Muscle layer of duodenum (tissue), 2 donors: ENCODE data around the gene SULT1C3.
A peak's percentile ranks its signal among the peaks of the same experiment; 100 is the strongest.

Experiments
- H3K27ac ChIP-seq: one replicate; pipeline ENCODE4 v1.7.0; 2013; ENCODE audit warnings: mild to moderate bottlenecking, low read length
- H3K27me3 ChIP-seq: one replicate; pipeline ENCODE4 v1.7.0; 2013; ENCODE audit warnings: low read depth, mild to moderate bottlenecking, control low read depth, low read length
- H3K36me3 ChIP-seq, 2 donors: one replicate each; pipeline ENCODE4 v1.7.0; 2013; ENCODE audit warnings: low read length in 2 of 2, control low read depth in 1 of 2, mild to moderate bottlenecking in 1 of 2; ENCODE audit not compliant: insufficient read depth in 2 of 2, control insufficient read depth in 1 of 2
- H3K4me1 ChIP-seq, 2 donors: one replicate each; pipeline ENCODE4 v1.7.0; 2013; ENCODE audit warnings: low read length in 2 of 2, mild to moderate bottlenecking in 2 of 2, control low read depth in 1 of 2, moderate library complexity in 1 of 2; ENCODE audit not compliant: insufficient read depth in 2 of 2, control insufficient read depth in 1 of 2
- H3K4me3 ChIP-seq, 2 donors: one replicate each; pipeline ENCODE4 v1.7.0; 2013; ENCODE audit warnings: low read length in 2 of 2, low read depth in 1 of 2, mild to moderate bottlenecking in 1 of 2
- H3K9me3 ChIP-seq, 2 donors: one replicate each; pipeline ENCODE4 v1.7.0; 2013; ENCODE audit warnings: low read length in 2 of 2, control low read depth in 1 of 2, mild to moderate bottlenecking in 1 of 2; ENCODE audit not compliant: control insufficient read depth in 1 of 2
- donor health status: healthy.

The SULT1C3 gene

DNA sequence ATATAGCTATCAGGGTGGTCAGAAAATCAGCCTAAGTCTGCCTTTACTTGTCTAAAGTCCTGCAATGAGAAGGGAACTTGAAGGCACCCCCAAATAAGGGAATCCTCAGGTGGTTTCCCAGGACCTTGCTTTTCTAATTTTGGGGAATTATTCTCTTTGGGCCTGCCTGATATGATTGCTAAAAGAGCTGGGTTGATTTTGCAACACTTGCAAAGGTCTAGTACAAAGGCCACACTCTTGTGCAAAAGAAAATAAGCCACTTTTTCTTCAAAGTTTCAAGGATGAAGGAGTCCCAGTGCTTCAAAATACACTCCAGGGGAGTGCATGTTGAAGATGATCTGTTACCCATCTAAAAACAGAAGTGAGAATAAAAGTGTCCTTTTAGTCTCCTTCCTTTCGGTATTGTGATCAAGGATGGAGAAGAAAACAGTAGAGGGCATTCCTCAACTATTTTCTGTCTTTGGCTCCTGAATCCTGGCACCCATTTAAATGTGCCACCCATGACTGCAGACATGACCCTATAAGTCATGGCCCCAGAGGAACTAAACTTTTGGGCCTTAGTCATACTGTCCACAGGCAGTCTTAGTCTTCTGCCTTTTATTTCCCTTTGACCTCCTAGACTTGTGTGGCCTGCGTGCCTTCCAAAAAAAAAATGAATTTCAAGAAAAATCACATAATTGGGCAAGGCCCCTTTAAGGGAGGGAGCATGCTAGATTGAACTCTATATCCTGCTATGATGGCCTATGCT lies 5.1 kb downstream of the SULT1C3 start:
- Histone ChIP-seq H3K27me3 (no peaks in the 10 kb centered on the region), H3K27ac (peak overlapping the region; percentile 16), H3K4me3 (no peak overlapping the region), H3K36me3 (no peaks in the 10 kb centered on the region), H3K4me1 (no peaks in the 10 kb centered on the region), H3K9me3 (no peaks in the 10 kb centered on the region)

DNA sequence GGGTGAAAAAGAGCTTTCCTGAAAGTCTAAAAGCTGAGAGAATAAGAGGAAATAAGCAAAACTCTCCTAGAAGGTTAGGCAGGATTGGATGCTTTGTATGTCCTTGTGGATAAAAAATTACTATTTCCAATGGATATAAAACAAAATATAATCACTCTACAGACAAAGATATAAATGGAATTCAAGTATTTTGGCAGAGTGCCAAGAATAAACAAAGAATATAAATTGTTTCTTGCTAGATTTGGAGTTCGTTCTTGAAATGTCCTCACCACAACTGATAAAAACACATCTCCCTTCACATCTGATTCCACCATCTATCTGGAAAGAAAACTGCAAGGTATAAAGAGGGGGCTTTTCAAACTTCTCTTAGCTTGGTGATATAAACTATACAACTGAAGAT lies 13.3 kb downstream of the SULT1C3 start:
- H3K4me3 ChIP-seq: no peak overlapping the region
- H3K27ac ChIP-seq: no peak overlapping the region
- no peaks in the 10 kb centered on the region for H3K9me3 ChIP-seq
- no peaks in the 10 kb centered on the region for H3K36me3 ChIP-seq
- no peaks in the 10 kb centered on the region for H3K4me1 ChIP-seq
- no peaks in the 10 kb centered on the region for H3K27me3 ChIP-seq

DNA sequence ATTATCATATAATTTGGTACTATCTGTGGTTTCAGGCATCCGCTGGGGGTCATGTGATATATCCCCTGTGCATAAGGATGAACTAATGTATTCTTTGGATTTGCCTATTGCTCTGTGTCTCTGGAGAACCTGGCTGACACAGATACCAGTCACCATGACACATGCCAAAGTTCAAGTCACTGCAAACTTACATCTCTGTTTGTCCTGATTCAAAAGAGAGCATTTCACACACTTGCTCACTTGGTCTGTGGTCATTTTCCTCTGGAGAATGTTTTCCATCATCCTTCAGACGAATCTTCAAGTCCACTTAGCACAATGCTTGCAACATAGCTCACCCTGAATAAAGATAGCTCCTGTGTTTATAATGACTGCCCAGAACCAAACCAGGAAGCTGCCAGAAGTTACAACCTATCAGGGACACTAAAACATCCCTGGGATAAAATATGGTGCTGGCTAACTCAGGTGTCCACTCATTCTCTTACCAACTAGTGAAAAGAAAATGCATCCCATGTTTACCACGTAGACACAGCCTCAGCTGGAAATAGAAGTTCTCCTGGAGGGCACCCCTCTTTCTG lies 18.1 kb downstream of the SULT1C3 start:
- no peak overlapping the region for H3K27ac ChIP-seq
- no peaks in the 10 kb centered on the region for H3K36me3 ChIP-seq
- H3K4me3 ChIP-seq: no peak overlapping the region
- H3K27me3 ChIP-seq: no peaks in the 10 kb centered on the region
- H3K9me3 ChIP-seq: no peaks in the 10 kb centered on the region
- H3K4me1 ChIP-seq: no peaks in the 10 kb centered on the region

DNA sequence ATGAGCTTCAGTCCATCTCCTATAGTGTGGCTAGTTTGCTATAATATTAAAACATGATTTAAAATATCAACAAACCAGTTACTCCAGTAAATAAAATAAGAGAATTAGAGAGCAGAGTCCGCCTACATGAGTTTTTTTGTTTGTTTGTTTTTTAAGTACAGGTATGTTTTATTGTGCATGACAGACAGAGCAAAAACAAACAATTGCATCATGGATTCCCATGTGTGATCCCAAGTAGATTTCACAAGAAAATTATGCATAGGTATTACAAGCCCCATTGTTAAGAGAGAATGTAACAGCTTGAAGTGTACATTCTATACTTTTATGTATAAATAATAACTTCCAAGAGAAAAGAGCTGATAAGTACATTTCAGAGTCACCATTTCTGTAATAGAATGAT lies 21.0 kb downstream of the SULT1C3 start:
- Histone ChIP-seq H3K36me3 (no peaks in the 10 kb centered on the region), H3K4me3 (no peak overlapping the region), H3K27ac (no peak overlapping the region), H3K27me3 (no peaks in the 10 kb centered on the region), H3K4me1 (no peaks in the 10 kb centered on the region), H3K9me3 (no peaks in the 10 kb centered on the region)

DNA sequence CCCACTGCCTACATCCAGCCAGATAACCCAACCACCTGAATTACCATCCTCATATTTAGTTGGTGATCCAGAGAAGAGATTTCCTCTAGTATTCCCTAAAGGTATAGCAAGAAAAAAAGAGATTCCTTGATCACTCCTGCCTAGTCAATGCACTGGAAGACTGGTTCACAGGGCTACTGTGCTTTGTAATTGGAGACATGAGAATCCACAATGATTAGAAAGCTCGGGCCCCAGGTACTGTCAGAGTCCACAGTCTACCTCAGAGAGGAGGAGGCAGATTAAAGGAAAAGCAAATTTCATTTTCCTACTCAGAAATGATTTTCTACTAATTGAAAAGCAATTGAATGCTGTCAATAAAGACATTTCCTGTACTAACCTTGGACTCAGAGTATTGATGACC lies 22.3 kb downstream of the SULT1C3 start:
- no peaks in the 10 kb centered on the region for H3K4me1 ChIP-seq
- no peak overlapping the region for H3K4me3 ChIP-seq
- H3K27me3 ChIP-seq: no peaks in the 10 kb centered on the region
- no peak overlapping the region for H3K27ac ChIP-seq
- H3K9me3 ChIP-seq: no peaks in the 10 kb centered on the region
- no peaks in the 10 kb centered on the region for H3K36me3 ChIP-seq

DNA sequence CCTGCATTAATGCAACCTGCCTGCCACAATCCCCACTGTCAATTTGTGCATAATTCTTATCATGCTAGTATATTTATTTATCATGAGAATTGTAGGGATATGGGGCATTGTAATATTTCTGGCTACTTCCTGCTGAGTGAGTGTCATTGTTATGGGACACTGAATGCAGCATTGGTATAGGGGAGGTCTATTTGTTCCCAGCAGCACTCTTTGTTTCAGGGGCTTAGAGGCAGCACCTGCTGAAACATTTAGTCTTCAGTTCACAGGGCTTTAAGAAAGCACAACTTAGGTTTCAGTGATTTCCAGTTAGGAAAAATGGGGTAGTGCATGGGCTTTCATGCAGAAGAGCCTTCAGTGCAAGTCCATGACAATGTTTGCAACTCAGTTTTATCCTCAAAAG lies 23.6 kb downstream of the SULT1C3 start:
- Histone ChIP-seq H3K27ac (no peak overlapping the region), H3K27me3 (no peaks in the 10 kb centered on the region), H3K4me1 (peaks cover 6 to 10% of the 10 kb centered on the region in 2 donors)

DNA sequence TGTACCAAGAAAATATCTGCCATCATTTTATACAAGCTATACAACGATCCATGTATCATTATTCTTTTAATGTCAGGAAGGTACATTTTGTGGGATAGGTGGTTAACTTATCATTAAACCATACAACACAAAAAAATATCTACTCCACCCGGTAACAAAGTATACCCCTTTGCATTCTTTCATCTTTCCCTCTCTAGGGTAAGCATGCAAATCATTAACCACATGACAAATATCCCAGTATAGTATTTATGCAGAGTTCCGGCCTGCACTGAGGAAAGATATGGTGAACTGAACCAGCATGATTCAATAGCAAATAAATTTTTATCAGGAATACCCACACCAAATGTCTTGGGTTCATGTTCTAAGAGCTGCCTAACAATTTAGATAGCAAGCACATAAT lies 26.4 kb downstream of the SULT1C3 start:
- H3K27ac ChIP-seq: peak overlapping the region; percentile 11
- no peaks in the 10 kb centered on the region for H3K36me3 ChIP-seq
- H3K4me3 ChIP-seq: no peak overlapping the region
- no peaks in the 10 kb centered on the region for H3K9me3 ChIP-seq
- no peaks in the 10 kb centered on the region for H3K27me3 ChIP-seq
- peaks cover 7 to 14% of the 10 kb centered on the region in 2 donors for H3K4me1 ChIP-seq

More for the DNA sequence above, 23.6 kb downstream of the SULT1C3 start:
- Histone ChIP-seq H3K9me3 (no peaks in the 10 kb centered on the region), H3K36me3 (no peaks in the 10 kb centered on the region), H3K4me3 (no peak overlapping the region)

DNA sequence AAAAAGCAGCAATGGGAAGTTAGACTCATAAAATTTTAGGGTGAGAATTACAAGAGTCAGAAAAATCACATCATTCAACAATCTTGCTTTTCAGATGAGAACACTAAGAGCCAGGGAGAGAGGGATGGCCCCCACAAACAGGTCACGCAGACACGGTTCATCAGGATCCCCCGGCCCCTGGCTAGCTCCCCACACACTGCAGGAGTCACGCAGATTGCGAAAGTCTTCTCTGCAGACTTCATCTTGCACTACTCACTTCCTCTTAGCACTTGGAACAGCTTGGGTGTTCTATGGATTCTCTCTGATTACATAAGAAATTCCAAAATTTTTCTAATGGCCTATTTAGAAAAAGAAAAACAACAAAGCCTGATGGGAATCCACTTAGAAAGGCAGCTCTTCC lies 27.3 kb downstream of the SULT1C3 start:
- Histone ChIP-seq H3K36me3 (no peaks in the 10 kb centered on the region), H3K27me3 (no peaks in the 10 kb centered on the region), H3K9me3 (no peaks in the 10 kb centered on the region), H3K4me3 (no peak overlapping the region), H3K27ac (peak overlapping the region; percentile 50), H3K4me1 (peaks cover 7 to 19% of the 10 kb centered on the region in 2 donors)

DNA sequence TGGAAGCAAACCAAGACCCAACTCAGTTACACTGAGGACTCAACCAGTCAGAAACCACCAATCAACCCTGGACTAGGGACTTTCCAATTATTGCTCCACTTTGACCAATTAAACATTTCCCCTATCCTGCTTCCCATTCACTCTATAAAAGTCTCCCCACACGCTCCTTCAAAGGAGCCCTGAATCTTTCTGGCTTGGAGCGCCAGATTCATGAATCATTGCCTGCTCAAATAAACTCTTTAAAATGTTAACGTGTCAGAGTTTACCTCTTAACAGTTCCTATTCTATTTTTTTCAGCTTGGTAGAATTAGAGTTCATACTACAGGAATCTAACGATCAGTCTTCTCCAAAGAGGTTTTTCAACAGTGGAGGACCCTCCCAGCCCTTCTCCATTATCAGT lies 28.2 kb downstream of the SULT1C3 start:
- peaks cover 7 to 19% of the 10 kb centered on the region in 2 donors for H3K4me1 ChIP-seq
- no peaks in the 10 kb centered on the region for H3K9me3 ChIP-seq
- H3K4me3 ChIP-seq: no peak overlapping the region
- no peaks in the 10 kb centered on the region for H3K27me3 ChIP-seq
- peak overlapping the region; percentile 50 for H3K27ac ChIP-seq
- H3K36me3 ChIP-seq: no peaks in the 10 kb centered on the region

DNA sequence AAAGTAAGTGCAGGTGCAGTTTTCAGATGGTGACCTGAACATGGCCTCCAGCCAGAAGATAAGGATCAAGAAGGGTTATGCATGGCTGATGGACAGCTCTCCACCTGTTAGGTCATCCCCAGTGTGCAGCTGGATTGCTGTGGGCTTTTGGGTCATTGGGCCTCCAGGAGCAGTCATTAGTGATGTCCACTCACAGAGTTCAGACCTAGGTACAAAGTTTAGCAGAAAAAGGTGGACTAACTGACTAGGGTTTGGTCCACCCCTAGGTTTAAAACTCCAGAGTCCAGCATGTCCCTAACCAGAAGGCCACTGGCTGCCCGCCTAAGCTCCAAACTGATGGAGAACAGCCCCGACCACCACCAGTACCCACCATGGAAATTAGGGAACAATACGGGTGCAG lies 30.6 kb downstream of the SULT1C3 start:
- peaks cover 7 to 19% of the 10 kb centered on the region in 2 donors for H3K4me1 ChIP-seq
- no peaks in the 10 kb centered on the region for H3K9me3 ChIP-seq
- H3K27me3 ChIP-seq: no peaks in the 10 kb centered on the region
- no peak overlapping the region for H3K4me3 ChIP-seq
- H3K36me3 ChIP-seq: no peaks in the 10 kb centered on the region
- H3K27ac ChIP-seq: no peak overlapping the region

DNA sequence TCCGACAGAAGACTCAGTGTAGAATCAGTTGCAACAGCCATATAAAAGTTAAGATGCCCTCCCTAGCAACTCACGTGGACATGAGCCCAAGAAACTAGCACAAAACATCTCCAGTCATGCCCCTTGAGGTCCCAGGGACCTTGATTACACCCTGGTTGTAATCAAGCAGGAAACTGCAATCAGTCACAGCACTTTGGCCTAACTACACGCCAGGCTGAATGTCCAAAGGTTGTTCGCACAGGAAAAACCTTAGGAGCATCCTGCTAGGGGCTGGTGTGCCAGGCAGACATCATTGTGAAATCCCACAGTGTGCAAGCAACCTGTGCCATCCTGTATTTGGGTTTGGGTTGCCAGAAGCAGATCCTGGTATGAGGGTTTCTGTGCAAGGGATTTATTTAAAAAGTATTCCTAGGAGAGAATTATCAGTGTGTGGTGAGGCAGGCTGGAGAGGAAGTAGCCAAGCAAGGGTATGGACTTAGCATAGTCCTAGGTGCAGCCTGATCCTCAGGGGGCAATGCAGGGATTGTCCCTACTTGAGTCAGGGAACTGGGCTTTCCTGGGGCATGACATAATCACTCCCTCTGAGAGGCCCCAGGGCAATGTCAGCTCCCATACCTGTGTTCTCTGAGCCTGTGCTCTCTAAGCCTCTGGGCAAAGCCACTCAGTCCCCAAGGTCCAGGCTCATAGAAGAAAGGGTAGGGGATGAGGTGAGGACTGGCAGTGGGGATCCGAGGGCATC lies 31.2 kb downstream of the SULT1C3 start:
- peak overlapping the region; percentile 79 for H3K27ac ChIP-seq
- H3K9me3 ChIP-seq: no peaks in the 10 kb centered on the region
- H3K4me1 ChIP-seq: peaks cover 7 to 19% of the 10 kb centered on the region in 2 donors
- no peaks in the 10 kb centered on the region for H3K27me3 ChIP-seq
- H3K36me3 ChIP-seq: no peaks in the 10 kb centered on the region
- H3K4me3 ChIP-seq: peak overlapping the region in 1 of 2 donors; percentile 43
